ENCODE measurements around the gene DBT. TPM values are rescaled to one million over a fixed set of nuclear protein-coding genes. Genes with fewer than 3 reads are reported as not detected.

DBT gene
- total and polyA plus RNA-seq, 2 of the 8 experiments (the other 6 are each of a cell fraction or from before 2014, with no cell fraction given) = 3.3 to 24.6 TPM

GRCh38 chr1:100237091-100237490, 12.5 kb downstream of the DBT start (continued):
- TF ChIP-seq CTCF (IDR thresholded peaks at IDR 0.05; ENCODE audit: control extremely low read depth in 1 of 3, insufficient read depth in 1 of 3, low read depth in 1 of 3, low read length in 3 of 3) = no peak

All from H1 (cell line).